ENCODE results near the gene PSMC1.

DNA sequence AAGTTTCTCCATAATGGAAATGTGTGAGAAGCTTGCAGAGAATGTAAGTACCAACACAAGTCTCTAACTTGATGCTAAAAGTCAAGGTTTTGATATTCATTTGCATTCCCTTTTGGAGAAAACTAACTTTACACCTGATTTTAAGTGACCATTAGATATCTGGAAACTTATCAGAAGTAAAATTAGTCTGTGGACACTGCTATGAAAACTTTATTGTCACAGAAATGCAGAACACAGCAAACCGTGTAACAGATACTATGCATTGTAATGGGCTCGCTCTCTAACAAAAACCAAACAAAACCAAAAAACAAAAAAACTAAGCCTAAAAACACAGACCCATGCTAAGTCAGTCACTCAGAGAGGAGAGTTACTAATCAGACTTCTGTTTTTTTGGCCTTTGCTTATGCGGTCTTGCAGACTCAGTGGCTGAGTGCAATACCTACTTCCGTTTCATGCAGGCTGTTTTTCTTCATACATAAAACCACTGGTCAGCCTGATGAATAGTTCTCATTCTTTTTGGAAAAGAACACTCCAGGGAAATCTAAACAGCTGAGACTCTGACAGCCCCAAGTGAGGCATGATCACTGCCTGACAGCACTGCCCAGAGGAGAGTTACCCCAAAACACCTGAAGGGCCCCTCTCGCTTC lies 39.6 kb downstream of the PSMC1 start:
- TF ChIP-seq, protein P1, sequence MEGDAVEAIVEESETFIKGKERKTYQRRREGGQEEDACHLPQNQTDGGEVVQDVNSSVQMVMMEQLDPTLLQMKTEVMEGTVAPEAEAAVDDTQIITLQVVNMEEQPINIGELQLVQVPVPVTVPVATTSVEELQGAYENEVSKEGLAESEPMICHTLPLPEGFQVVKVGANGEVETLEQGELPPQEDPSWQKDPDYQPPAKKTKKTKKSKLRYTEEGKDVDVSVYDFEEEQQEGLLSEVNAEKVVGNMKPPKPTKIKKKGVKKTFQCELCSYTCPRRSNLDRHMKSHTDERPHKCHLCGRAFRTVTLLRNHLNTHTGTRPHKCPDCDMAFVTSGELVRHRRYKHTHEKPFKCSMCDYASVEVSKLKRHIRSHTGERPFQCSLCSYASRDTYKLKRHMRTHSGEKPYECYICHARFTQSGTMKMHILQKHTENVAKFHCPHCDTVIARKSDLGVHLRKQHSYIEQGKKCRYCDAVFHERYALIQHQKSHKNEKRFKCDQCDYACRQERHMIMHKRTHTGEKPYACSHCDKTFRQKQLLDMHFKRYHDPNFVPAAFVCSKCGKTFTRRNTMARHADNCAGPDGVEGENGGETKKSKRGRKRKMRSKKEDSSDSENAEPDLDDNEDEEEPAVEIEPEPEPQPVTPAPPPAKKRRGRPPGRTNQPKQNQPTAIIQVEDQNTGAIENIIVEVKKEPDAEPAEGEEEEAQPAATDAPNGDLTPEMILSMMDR (IDR thresholded peaks at IDR 0.05): no peak
- TF ChIP-seq POLR2A (IDR thresholded peaks at IDR 0.05): no peak
